RPMI7951 (cell line): Measurements from ENCODE around the gene RCN2. TPM values are rescaled to one million over a fixed set of nuclear protein-coding genes. Genes with fewer than 3 reads are reported as not detected.
A peak's percentile ranks its signal among the peaks of the same experiment; 100 is the strongest.
"Not testable (repeated sequence)": the region's sequence is repeated elsewhere in the genome, so short reads cannot be mapped to it uniquely, and the experiment has no call there.

Experiments
- DNase-seq: peaks from one replicate; pipeline ENCODE4 v3.0.0-alpha.2; 2012; ENCODE audit warnings: low read depth
- total RNA-seq: library from RNA; depleted of rRNA; stranded (reverse); fragments of >200 nt; shearing (Covaris generic); gene quantifications from 2 replicates; pipeline ENCODE4 v1.2.3, GENCODE V29; 2014; rRNA removed

The RCN2 gene, protein sequence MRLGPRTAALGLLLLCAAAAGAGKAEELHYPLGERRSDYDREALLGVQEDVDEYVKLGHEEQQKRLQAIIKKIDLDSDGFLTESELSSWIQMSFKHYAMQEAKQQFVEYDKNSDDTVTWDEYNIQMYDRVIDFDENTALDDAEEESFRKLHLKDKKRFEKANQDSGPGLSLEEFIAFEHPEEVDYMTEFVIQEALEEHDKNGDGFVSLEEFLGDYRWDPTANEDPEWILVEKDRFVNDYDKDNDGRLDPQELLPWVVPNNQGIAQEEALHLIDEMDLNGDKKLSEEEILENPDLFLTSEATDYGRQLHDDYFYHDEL
- total RNA-seq, result 122 and 145 TPM in 2 replicates

DNA sequence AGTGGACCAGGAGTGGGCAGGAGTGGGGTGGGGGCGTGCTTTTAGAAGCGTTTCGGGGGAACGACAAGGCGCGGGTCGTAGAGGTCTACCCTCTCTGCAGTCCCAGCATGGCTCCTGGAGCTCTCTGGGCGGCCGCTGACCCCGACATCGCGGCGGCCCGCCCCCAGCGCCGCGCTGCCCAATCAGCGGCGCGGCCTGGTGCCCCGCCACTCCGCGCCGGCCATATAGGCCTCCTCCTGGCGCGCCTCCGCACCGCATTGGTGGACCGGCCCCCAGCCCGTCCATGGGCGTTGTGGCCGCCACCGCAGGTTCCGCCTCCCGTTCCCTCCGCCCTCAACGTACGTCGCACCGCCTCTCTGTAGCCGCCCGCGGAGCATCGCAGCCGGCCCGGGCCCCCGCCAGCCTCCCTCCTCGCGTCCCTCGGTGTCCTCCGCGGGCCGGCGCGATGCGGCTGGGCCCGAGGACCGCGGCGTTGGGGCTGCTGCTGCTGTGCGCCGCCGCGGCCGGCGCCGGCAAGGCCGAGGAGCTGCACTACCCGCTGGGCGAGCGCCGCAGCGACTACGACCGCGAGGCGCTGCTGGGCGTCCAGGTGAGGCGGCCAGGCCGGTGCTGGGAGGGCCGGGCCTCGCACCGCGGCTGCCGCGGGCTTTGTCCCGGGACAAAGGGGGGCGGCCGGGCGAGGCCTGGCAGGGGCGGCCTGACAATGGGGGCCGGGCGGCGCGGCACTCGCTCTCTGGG lies at the start of gene RCN2:
Gene RCN2, plus strand, starts transcription at position 353 of the 738 bp plus-strand sequence. Its CDS starts 93 bp downstream, at position 446.
- peak; percentile 95 for DNase-seq

DNA sequence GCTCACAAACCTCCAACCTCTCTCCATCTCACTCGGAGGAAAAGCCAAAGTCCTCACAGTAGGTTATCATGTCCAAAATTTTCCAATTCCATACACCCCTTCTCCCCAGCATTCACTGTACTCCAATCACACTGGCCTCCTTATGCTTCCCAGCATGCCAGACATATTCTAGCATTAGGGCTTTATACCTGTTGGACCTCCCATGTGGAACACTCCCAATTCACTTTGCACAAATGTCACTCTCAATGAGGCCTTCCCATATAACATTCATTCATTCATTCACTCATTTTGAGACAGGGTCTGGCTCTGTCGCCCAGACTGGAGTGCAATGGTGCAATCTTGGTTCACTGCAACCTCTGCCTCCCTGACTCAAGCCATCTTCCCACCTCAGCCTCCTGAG lies 46.3 kb upstream of the RCN2 start:
- DNase-seq, result no peak

DNA sequence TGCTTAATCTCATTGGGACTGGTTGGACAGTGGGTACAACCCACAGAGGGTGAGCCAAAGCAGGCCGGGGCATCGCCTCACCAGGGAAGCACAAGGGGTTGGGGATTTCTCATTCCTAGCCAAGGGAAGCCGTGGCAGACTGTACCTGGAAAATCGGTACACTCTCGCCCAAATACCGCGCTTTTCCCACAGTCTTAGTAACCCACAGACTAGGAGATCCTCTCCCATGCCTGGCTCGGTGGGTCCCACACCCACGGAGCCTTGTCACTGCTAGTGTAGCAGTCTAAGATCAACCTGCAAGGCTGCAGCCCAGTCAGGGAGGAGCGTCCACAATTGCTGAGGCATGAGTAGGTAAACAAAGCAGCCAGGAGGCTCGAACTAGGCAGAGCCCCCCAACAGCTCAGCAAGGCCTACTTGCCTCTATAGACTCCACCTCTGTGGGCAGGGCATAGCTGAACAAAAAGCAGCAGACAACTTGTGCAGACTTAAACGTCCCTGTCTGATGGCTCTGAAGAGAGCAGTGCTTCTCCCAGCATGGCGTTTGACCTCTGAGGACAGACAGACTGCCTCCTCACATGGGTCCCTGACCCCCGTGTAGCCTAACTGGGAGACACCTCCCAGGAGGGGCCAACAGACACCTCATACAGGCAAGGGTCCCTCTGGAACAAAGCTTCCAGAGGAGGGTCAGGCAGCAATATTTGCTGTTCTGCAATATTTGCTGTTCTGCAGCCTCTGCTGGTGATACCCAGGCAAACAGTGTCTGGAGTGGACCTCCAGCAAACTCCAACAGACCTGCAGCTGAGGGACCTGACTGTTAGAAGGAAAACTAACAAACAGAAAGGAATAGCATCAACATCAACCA lies 44.0 kb upstream of the RCN2 start:
- not testable (repeated sequence) for DNase-seq

DNA sequence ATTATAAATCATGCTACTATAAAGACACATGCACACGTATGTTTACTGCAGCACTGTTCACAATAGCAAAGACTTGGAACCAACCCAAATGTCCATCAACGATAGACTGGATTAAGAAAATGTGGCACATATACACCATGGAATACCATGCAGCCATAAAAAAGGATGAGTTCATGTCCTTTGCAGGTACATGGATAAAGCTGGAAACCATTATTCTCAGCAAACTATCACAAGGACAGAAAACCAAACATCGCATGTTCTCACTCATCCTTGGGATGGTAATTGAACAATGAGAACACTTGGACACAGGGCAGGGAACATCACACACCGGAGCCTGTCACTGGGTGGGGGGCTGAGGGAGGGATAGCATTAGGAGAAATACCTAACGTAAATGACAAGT lies 38.7 kb upstream of the RCN2 start:
- DNase-seq, result not testable (repeated sequence)

DNA sequence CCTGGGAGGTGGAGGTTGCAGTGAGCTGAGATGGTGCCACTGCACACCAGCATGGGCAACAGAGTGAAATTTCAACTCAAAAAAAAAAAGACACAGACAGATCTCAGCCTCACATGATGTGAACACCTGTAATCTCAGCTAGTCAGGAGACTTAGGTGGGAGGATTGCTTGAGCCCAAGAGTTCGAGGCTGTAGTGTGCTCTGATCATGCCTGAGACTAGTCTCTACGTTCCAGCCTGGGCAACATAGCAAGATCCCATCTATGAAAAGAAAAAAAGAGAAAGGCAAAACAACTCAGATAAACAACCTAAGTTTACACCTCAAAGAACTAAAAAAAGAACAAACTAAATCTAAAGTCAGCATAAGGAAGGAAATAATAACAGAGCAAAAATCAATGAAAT lies 37.4 kb upstream of the RCN2 start:
- DNase-seq, result no peak

DNA sequence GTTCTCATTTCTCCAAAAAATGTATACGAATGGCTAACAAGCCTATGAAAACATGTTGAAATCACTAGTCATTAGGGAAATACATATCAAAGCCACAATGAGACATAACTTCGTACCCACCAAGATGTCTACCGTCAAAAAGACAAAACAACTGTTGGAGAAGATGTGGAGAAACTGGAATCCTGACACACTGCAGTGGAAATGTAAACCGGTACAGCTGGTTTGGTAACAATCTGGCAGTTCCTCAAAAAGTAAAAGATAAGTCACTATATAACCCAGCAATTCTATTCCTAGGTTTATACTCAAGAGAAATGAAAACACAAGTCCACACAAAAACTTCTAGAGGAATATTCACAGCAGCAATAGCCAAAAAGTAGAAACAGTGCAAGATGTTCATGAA lies 33.4 kb upstream of the RCN2 start:
- DNase-seq, result no peak

DNA sequence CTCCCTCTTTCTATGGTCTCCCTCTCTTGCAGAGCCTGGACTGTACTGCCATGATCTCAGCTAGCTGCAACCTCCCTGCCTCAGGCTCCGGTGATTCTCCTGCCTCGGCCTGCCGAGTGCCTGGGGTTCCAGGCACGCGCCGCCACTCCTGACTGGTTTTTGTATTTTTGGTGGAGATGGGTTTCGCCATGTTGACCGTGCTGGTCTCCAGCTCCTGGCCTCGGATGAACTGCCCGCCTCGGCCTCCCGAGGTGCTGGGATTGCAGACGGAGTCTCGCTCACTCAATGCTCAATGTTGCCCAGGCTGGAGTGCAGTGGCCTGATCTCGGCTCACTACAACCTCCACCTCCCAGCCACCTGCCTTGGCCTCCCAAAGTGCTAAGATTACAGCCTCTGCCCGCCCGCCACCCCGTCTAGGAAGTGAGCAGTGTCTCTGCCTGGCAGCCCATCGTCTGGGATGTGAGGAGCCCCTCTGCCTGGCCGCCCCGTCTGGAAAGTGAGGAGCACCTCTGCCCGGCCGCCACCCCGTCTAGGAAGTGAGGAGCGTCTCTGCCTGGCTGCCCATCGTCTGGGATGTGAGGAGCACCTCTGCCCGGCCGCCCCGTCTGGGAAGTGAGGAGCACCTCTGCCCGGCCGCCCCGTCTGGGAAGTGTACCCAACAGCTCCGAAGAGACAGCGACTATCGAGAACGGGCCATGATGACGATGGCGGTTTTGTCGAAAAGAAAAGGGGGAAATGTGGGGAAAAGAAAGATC lies 32.2 kb upstream of the RCN2 start:
- DNase-seq, result not testable (repeated sequence)

DNA sequence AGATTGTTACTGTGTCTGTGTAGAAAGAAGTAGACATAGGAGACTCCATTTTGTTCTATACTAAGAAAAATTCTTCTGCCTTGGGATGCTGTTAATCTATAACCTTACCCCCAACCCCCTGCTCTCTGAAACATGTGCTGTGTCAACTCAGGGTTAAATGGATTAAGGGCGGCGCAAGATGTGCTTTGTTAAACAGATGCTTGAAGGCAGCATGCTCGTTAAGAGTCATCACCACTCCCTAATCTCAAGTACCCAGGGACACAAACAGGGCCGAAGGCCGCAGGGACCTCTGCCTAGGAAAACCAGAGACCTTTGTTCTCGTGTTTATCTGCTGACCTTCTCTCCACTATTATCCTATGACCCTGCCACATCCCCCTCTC lies 31.6 kb upstream of the RCN2 start:
- DNase-seq, result not testable (repeated sequence)

DNA sequence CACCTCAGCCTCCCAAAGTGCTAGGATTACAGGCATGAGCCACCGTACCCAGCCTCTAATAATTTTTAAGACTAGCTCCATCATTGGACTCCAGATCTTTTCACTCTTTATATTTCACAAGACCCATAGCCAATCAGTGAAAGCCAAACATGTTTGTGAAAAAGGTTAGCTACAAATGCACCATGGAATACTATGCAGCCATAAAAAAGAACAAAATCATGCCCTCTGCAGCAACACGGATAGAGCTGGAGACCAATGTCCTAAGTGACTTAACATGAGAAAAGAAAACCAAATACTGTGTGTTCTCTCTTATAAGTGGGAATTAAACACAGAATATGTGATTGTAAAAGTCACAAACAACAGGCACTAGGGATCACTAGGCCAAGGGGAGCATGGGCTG lies 29.6 kb upstream of the RCN2 start:
- no peak for DNase-seq

DNA sequence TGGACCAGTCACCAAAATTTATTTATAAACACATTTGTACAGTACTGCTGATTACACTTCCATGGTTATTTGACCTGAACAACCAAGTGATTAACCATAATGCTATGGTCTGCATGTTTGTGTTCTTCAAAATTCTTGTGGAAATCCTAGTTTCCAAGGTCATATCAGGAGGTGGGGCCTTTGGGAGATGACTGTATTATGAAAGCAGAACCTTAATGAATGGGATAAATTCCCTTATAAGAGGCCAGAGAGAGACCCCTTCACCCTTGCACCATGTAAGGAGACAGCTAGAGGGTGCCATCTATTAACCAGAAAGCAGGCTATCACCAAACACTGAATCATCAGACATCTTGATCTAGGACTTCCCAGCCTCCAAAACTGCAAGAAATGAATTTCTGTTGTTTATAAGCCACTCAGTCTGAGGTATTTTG lies 28.3 kb upstream of the RCN2 start:
- DNase-seq, result peak; percentile 44

DNA sequence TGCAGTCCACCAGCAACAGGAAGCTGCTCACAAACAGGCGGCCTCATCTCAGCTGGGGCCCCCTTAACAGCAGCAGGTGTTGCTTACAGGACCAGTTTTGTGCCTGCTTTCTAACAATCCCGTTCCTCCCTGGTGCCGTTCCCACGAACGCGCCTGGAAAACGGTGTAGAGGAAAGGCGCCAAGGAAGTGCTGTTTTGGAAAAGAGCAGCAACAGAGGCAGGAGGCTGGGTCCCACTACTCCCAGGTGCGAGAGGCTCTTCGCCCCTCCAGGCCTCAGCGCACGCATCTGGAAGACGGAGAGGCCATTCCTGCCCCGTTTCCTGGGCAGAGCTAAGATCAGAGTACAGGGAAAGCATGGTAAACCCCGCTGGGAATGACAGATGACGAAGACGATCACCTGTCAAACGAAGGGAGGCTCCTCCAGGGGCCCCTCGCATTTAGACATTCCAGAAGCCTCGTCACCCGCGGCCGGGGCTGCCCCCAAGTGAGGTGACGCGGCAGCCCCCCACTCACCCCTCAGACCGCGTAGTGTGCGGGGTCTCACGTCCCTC lies 27.0 kb upstream of the RCN2 start:
- peak; percentile 31 for DNase-seq

DNA sequence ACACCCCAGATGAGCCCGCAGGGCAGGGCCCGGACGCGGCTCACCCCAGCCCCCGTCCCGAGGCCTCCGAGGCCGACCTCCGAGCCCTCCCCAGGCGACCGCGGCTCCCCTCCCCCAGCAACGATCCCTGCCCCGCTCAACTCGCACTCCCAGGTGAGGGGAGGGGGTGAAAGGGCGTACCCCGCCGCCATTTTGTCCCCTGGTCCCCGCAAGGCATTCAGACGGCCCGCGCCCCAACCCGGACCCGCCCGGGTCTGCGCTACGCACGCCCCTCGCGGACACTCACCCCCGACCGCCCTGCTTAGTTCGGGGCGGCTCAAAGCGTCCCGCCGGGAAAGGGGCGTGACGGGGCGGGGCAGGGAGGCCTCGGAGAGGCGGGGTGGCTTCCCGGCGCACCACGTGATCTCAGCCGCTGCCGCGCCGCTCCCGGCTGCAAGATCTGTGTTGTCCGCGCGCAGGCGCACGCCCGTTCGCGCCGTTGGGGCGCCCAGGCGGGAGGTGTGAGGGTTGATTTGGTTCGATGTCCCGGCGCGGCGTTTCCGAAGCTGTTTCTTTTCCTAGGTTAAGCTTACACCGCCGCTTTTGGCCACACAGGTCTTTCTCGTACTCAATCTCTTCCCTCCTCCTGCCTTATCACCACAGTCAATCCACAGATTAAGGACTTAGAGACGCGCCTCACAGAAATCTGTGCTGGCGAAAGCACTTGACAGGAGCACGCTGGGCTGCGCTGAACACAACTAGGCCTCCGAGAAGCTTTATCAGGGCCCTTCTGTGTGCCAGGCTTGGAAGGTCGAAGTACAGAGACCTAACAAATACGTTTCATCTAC lies 26.3 kb upstream of the RCN2 start, which contains the start of gene SCAPER:
Gene SCAPER, minus strand, starts transcription at position 328 of the 827 bp plus-strand sequence. CDS start 21,523 bp downstream, outside the sequence.
- peak; percentile 89 for DNase-seq

DNA sequence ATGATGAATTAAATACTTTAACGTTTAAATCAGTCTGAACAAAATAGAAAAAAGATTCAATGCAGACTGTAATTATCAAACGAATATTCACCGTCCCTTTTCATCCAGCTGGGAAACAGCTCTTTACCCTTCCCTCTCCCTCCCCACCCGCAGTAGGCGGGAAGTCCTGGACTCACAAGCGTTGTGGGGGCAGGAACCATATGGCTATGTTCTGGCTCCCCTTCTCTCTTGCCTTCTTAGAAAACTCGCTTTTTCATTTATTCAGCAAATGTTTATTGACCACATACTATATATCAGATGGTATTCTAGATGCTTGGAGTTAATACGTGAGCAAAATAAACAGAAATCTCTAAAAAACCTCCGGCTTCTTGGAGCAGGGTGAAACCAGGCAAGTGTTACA lies 25.7 kb upstream of the RCN2 start:
- no peak for DNase-seq

DNA sequence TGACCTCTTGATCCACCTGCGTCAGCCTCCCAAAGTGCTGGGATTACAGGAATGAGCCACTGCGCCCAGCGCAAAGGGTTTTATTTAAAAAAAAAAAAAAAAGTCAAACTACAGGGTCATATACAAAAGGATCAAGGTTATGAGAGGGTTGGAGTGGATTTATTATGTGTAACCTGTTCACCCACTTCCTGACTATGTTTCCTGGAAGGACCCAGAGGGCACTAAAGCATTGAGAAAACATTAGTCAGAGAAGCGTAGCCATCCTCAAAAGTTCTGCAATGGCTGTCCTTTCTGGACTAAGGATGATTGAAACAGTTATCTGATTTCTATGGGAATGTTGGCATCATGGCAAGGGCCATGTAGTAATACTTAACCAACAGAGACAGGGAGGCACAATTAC lies 19.1 kb upstream of the RCN2 start:
- DNase-seq, result no peak

DNA sequence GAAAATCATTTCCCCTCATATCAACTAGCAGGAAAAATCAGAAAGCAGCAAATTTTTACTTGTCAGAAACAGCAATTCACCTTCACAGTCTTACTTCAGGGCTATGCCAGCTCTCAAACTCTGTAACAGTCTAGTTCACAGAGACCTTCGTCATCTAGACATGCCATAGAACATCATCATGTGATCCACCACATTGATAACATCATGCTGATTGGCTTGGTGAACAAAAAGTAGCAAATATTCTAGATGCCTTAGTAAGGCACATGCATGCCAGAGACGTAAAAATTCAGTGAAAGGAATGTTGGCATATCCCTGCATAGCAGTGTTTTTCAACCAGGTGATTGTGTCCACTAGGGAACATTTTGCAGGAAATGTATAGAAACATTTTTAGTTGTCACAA lies 17.8 kb upstream of the RCN2 start:
- DNase-seq, result no peak

DNA sequence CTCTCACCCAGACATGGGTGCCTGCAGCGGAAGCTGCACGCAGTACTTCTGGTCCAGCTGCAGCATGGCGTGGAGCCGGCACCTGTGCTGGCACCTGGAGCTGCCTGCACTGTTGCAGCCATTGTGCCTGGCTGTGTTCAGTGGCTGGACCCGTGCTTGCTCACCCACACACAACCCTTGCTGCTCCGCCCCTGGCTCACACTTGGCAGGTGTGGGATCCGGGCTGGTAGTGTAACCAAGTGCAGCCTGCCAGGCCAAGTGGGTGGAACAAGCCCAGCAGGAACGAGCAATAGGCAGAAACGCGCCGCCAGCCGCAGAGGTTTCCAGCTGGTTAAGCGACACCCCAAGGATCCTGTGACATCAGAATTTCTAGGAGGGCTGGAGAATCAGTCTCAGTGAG lies 15.2 kb upstream of the RCN2 start:
- DNase-seq, result no peak

DNA sequence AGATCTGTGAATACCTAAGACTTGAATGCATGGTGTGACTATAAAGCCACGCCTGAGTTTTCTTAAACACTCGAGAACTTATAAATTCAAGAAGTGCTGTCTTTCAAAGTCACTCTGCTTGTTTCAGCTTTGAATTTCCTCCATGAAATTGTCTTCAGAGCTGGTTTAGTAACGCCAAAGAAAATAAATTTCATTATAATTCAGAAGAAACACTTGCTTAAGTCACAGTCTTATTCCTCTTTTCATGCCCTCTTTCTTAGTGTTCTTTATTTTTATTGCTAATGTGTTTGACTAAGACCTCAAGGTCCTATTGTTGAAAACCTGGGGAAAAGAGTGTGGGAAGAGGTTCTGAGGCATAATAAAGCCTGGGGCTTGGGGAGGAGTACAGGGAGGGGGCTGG lies 3.3 kb upstream of the RCN2 start:
- DNase-seq, result no peak

DNA sequence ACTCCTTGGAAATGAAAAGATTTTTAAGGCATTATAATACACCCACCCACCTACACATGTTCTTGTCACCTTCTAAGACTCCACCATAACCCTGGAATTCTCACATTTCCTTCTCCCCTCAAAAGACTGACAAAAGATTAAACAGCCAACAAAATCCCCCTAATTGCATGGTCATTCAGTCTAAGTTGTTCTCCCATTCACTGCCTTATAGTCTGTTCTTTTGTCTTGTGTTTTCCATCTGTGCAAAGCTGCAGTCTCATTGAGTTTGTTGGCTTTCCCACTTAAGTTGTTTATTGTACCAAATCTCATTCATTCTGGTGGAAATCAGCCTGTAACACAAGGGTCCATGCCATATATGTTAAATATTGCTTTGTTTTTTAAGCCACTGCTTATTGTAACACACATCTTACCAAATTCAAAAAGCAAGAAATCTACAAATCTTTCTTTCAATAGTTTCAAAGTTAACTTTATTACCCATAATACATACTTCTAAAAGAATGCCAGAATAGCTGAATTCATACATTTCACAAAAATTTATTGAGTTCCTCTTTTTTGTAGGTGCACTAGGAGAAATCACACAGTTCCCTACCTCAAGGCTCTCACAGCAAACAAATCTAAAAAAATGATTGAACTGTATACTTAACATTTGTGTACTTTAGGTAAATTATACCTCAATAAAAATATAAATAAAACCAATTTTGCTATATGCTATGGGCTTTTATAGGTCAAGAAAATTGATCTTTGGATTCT lies 2.4 kb upstream of the RCN2 start:
- no peak for DNase-seq

DNA sequence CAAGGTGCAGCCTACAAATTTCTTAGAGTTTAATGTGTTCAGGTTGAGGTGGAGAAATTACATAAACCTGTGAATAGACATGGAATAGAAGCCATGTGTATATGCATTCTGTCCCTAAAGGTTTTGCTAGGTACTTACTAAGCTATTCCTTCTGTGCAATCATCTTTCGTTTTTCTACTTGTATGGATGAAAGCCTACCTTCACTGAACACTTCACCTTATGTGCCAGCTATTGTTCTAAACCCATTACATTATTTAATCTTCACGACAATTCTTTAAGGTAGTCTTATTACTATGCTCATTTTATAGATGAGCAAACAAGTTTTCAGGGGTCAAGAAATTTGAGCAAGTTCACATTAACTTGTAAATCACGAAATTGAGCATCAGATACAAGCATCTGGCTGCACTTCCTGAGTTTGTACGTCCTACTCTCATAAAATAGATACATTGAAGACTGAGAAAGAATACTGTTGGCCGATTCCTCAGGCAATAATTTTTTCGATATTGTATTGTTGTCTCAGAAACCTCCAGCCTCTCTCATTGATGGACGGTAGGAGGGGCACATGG lies 635 bp upstream of the RCN2 start:
- DNase-seq, result no peak
